Neural progenitor cell (in vitro differentiated cells): ENCODE results near the gene SLC27A3.

Experiments used
- CTCF ChIP-seq: fragments of 200-600 bp; sonication (generic); IDR thresholded peaks from 2 replicates; pipeline ENCODE4 v1.5.1; 2017; ENCODE audit warnings: antibody characterized with exemption, mild to moderate bottlenecking
- EZH2 ChIP-seq: fragments of 200-600 bp; sonication (generic); IDR thresholded peaks from 2 replicates; pipeline ENCODE4 v1.6.1; 2017; ENCODE audit warnings: antibody characterized with exemption, mild to moderate bottlenecking, moderate library complexity

GRCh38 chr1:153727463-153728304 is 47.5 kb upstream of the SLC27A3 start, which contains the start of gene INTS3:
- TF ChIP-seq CTCF (peak; percentile 31), EZH2 (no peak)
